Activated CD4-positive, alpha-beta T cell treated with anti-CD3 and anti-CD28 coated beads, Interleukin-10, Interleukin-2, amounts not matched to agents 100 ng/mL and 50 ng/mL, durations not matched to agents 16 hours and 8 hours (primary cell): ENCODE measurements around the gene EIF3D.
"Not testable (repeated sequence)": the region's sequence is repeated elsewhere in the genome, so short reads cannot be mapped to it uniquely, and the experiment has no call there.

Experiments
- DNase-seq: peaks from one replicate; pipeline ENCODE4 v3.0.0-alpha.2; 2020

Gene EIF3D

GRCh38 chr22:36549033-36549432 is 20.1 kb upstream of the EIF3D start:
- DNase-seq, result no peak

GRCh38 chr22:36548606-36549005 is 19.6 kb upstream of the EIF3D start:
- no peak for DNase-seq

GRCh38 chr22:36546932-36547331 is 18.0 kb upstream of the EIF3D start:
- peak; percentile 48 for DNase-seq

- DNase-seq, result peak; percentile 57
Observed at GRCh38 chr22:36546092-36546804, 17.3 kb upstream of the EIF3D start.

GRCh38 chr22:36544107-36544620 is 15.2 kb upstream of the EIF3D start:
- DNase-seq, result no peak

- peak; percentile 80 for DNase-seq
Observed at GRCh38 chr22:36541831-36542411, 13.0 kb upstream of the EIF3D start.

GRCh38 chr22:36540867-36541642 is 12.1 kb upstream of the EIF3D start:
- DNase-seq, result no peak

GRCh38 chr22:36538529-36538928 is 9.6 kb upstream of the EIF3D start:
- no peak for DNase-seq

GRCh38 chr22:36536717-36537116 is 7.8 kb upstream of the EIF3D start:
- DNase-seq, result no peak

GRCh38 chr22:36533320-36533719 is 4.4 kb upstream of the EIF3D start:
- DNase-seq, result not testable (repeated sequence)

- no peak for DNase-seq
Observed at GRCh38 chr22:36532466-36532865, 3.5 kb upstream of the EIF3D start.

- peak; percentile 26 for DNase-seq
Observed at GRCh38 chr22:36528341-36528740, 625 bp downstream of the EIF3D start.

GRCh38 chr22:36522662-36523061 is 6.3 kb downstream of the EIF3D start:
- no peak for DNase-seq

GRCh38 chr22:36520423-36520822 is 8.5 kb downstream of the EIF3D start:
- DNase-seq, result no peak

- DNase-seq, result not testable (repeated sequence)
Observed at GRCh38 chr22:36519906-36520305, 9.1 kb downstream of the EIF3D start.

GRCh38 chr22:36514766-36515165 is 14.2 kb downstream of the EIF3D start:
- DNase-seq, result no peak

- DNase-seq, result no peak
Observed at GRCh38 chr22:36512991-36513390, 16.0 kb downstream of the EIF3D start.

GRCh38 chr22:36512333-36512732 is 16.6 kb downstream of the EIF3D start:
- DNase-seq, result no peak

- peak; percentile 39 for DNase-seq
Observed at GRCh38 chr22:36510966-36511881, 17.7 kb downstream of the EIF3D start.

GRCh38 chr22:36510384-36510783 is 18.6 kb downstream of the EIF3D start:
- no peak for DNase-seq

GRCh38 chr22:36507518-36508010 is 21.4 kb downstream of the EIF3D start:
- no peak for DNase-seq
